Measurements from ENCODE around the gene TUSC2.

DNA sequence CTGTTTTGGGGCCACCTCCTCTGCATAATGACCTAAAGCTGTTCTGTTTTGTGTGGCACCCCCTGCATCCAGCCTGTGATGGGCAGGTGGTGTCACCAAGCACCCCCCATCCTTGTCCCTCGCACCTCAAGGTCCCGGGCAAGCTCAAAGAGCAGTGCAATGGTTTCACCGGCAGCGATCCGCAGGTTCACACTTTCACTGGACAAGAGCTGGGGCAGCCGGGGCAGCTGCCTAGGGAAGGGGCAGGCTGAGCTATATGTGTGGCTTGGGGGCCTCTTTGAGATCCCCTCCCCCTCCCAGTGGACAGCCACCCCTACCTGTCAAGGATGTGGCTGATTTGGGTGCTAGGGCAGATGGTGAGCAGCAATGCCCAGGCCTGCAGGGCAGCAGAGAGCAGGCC is 38.9 kb downstream of the TUSC2 start:
- TF ChIP-seq, protein P1, sequence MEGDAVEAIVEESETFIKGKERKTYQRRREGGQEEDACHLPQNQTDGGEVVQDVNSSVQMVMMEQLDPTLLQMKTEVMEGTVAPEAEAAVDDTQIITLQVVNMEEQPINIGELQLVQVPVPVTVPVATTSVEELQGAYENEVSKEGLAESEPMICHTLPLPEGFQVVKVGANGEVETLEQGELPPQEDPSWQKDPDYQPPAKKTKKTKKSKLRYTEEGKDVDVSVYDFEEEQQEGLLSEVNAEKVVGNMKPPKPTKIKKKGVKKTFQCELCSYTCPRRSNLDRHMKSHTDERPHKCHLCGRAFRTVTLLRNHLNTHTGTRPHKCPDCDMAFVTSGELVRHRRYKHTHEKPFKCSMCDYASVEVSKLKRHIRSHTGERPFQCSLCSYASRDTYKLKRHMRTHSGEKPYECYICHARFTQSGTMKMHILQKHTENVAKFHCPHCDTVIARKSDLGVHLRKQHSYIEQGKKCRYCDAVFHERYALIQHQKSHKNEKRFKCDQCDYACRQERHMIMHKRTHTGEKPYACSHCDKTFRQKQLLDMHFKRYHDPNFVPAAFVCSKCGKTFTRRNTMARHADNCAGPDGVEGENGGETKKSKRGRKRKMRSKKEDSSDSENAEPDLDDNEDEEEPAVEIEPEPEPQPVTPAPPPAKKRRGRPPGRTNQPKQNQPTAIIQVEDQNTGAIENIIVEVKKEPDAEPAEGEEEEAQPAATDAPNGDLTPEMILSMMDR (IDR thresholded peaks at IDR 0.05): no peak
- no peak for TF ChIP-seq POLR2A (IDR thresholded peaks at IDR 0.05)

Data from thyroid gland (tissue), 4 donors.